Glutamatergic neuron (in vitro differentiated cells): ENCODE results near the gene LEFTY2. TPM values are rescaled to one million over a fixed set of nuclear protein-coding genes. Genes with fewer than 3 reads are reported as not detected.

ENCODE experiments used
- DNase-seq: peaks from one replicate; pipeline ENCODE4 v3.0.0; 2022
- H3K27ac Mint-ChIP-seq: one replicate; pipeline ENCODE4 v1.8.0; 2020; ENCODE audit warnings: mild to moderate bottlenecking, mixed read lengths, inconsistent platforms; ENCODE audit not compliant: unreplicated experiment
- H3K27me3 Mint-ChIP-seq: one replicate; pipeline ENCODE4 v1.8.0; 2020; ENCODE audit warnings: mild to moderate bottlenecking, moderate library complexity, mixed read lengths, inconsistent platforms; ENCODE audit not compliant: unreplicated experiment
- H3K36me3 Mint-ChIP-seq: one replicate; pipeline ENCODE4 v1.8.0; 2020; ENCODE audit warnings: mild to moderate bottlenecking, mixed read lengths, inconsistent platforms; ENCODE audit not compliant: unreplicated experiment
- H3K4me1 Mint-ChIP-seq: one replicate; pipeline ENCODE4 v1.8.0; 2020; ENCODE audit warnings: mild to moderate bottlenecking, low read depth, mixed read lengths, inconsistent platforms; ENCODE audit not compliant: unreplicated experiment
- H3K4me3 Mint-ChIP-seq: one replicate; pipeline ENCODE4 v1.8.0; 2020; ENCODE audit warnings: mild to moderate bottlenecking, mixed read lengths, inconsistent platforms; ENCODE audit not compliant: unreplicated experiment
- H3K9me3 Mint-ChIP-seq: one replicate; pipeline ENCODE4 v1.8.0; 2020; ENCODE audit warnings: mild to moderate bottlenecking, moderate library complexity, mixed read lengths, inconsistent platforms; ENCODE audit not compliant: unreplicated experiment
- total RNA-seq: library from RNA; stranded (reverse); fragmentation: NEBNext Ultra II Directional; extraction: Animal tissue kit (Norgen Biotek cat#: 25700); gene quantifications from one replicate; pipeline ENCODE4 v1.2.1, GENCODE V29; 2021; ENCODE audit not compliant: unreplicated experiment
- TF ChIP-seq, protein P1 (sequence below): fragments of 200-600 bp; sonication (generic); IDR thresholded peaks from one replicate; pipeline ENCODE4 v1.5.0; 2021; ENCODE audit not compliant: partially characterized antibody, unreplicated experiment

Gene LEFTY2
- total RNA-seq, 1 donor from 2014 or later, result 5.0 TPM

DNA sequence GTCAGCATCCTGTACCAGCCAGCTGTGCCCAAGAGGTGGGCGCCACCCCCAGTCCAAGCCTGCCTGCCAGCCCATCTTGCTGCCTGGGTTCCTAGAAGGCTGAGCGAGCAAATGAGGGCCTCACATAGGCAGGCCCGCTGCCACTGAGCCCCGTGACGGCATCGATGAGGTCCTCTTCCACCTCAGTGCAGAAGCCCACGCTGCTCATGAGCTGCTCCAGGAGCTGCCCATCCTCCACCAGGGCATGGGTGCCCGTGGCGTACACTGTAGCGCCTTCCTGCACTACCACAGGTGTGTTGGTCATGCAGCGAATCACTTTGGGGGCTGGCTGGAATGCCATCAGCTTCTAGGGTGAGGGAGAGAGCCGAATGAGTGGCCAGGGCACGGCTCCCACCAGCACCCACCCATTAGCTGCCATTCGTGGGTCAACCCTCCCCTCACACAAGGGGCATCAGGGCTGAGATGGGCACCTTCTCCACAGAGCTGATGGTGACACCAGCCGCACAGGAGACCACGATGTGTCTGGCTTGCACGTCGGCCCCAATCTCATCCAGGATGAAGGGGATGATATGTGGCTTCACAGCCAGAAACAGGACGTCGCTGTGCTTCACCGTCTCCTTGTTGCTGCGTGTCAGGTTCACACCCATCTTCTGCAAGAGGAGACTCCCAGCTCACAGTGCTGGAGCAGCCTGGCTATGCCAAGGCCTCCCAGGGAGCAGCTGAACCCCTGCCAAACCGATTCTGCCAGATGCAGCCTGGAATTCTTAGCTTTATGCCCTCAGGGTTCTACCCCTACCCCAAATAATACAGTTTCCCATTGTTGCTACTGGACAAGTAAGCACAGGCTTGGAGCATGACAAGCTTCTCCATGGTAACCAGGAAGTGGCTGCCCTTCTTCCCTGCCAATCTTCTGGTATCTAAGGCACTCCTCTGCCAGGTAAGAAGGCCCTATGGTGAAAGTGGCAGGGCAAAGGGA, 19.0 kb downstream of the LEFTY2 start:
- peaks cover under 1% of the 10 kb centered on the region for H3K9me3 Mint-ChIP-seq
- no peaks in the 10 kb centered on the region for H3K4me1 Mint-ChIP-seq
- no peaks in the 10 kb centered on the region for H3K36me3 Mint-ChIP-seq
- no peak for DNase-seq
- H3K4me3 Mint-ChIP-seq, result no peak overlapping the region
- TF ChIP-seq, protein P1, sequence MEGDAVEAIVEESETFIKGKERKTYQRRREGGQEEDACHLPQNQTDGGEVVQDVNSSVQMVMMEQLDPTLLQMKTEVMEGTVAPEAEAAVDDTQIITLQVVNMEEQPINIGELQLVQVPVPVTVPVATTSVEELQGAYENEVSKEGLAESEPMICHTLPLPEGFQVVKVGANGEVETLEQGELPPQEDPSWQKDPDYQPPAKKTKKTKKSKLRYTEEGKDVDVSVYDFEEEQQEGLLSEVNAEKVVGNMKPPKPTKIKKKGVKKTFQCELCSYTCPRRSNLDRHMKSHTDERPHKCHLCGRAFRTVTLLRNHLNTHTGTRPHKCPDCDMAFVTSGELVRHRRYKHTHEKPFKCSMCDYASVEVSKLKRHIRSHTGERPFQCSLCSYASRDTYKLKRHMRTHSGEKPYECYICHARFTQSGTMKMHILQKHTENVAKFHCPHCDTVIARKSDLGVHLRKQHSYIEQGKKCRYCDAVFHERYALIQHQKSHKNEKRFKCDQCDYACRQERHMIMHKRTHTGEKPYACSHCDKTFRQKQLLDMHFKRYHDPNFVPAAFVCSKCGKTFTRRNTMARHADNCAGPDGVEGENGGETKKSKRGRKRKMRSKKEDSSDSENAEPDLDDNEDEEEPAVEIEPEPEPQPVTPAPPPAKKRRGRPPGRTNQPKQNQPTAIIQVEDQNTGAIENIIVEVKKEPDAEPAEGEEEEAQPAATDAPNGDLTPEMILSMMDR, result no peak
- H3K27ac Mint-ChIP-seq, result no peak overlapping the region
- H3K27me3 Mint-ChIP-seq, result peaks cover 2% of the 10 kb centered on the region

DNA sequence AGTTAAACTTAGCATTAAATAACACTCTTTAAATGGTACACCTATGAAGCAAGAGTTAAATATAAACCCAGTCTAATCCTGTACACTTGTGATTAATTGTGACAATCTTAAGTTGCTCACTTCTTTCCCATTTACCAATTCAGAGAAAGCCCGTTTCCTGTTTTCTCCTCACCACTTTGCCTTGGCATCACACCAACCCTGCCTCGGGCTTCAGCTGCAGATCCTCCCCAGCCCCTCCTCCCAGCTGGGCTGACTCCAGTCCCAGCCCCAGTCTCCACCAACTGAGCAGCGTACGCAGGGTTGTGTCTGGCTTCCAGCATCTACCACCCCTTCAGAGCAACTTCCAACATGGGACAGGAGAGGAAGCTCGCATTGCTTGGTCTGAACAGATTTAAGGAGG, 21.1 kb downstream of the LEFTY2 start:
- peaks cover 3% of the 10 kb centered on the region for H3K9me3 Mint-ChIP-seq
- H3K4me3 Mint-ChIP-seq, result no peak overlapping the region
- H3K4me1 Mint-ChIP-seq, result peaks cover 12% of the 10 kb centered on the region
- DNase-seq, result no peak
- no peaks in the 10 kb centered on the region for H3K36me3 Mint-ChIP-seq
- H3K27ac Mint-ChIP-seq, result no peak overlapping the region
- TF ChIP-seq, protein P1, result no peak
- peaks cover 2% of the 10 kb centered on the region for H3K27me3 Mint-ChIP-seq

DNA sequence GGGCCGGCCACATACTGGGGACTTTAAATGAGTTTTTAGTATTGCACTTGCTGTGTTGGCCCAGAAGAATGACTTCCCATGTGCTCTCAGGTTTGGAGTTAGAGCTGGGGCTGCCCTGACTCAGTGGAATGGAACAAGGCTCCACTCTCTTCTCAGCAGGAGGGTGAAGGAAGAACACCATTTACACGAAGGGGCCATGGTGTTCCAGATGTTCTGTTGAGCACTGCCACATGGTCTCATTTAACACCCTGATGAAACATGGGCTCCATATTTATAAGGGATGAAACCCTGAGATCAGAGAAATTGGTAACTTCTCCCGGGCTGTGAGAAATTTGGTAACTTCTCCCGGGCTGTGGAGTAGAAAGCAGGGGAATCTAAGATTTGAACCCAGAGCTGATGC, 22.7 kb downstream of the LEFTY2 start:
- no peak overlapping the region for H3K27ac Mint-ChIP-seq
- H3K36me3 Mint-ChIP-seq, result no peaks in the 10 kb centered on the region
- TF ChIP-seq, protein P1, result no peak
- DNase-seq, result no peak
- H3K9me3 Mint-ChIP-seq, result peaks cover 3% of the 10 kb centered on the region
- peaks cover 16% of the 10 kb centered on the region for H3K4me1 Mint-ChIP-seq
- H3K4me3 Mint-ChIP-seq, result no peak overlapping the region
- H3K27me3 Mint-ChIP-seq, result no peaks in the 10 kb centered on the region

DNA sequence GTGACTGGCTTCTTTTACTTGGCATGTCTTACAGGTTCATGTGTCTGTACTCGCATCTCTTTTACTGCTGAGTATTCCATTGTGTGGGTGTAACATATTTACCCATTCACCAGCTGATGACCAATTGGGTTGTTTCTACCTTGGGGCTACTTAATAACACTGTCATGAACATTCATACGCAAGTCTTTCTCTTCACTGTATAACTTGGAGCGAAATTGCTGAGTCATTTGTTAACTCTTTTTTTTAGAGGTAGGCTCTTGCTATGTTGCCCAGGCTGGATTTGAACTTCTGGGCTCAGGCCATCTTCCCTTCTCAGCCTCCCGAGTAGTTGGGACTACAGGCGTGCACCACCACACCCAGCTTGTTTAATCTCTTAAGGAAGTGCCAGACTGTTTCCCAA, 23.5 kb downstream of the LEFTY2 start:
- Mint-ChIP-seq H3K4me3 (no peak overlapping the region), H3K9me3 (peaks cover 3% of the 10 kb centered on the region), H3K36me3 (peaks cover 3% of the 10 kb centered on the region), H3K27ac (no peak overlapping the region), H3K4me1 (peaks cover 18% of the 10 kb centered on the region), H3K27me3 (no peaks in the 10 kb centered on the region)
- TF ChIP-seq, protein P1, result no peak
- no peak for DNase-seq

DNA sequence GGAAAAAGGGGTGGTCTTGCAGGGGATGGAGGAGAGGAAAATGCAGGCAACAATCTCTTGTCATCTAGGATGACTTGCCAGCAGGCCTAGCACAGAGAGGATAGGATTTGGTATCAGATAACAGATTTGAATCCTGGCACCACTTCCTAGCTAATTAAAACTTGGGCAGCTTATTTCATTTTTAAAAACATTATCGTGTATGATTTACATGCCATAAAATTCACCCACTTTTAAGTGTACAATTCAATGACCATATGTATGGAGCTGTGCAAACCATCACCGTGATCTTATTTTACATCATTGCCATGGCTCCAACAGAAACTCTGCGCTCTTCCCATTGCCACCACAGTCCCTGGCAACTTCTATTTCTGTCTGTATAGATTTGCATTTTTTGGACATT, 23.9 kb downstream of the LEFTY2 start:
- no peaks in the 10 kb centered on the region for H3K27me3 Mint-ChIP-seq
- H3K36me3 Mint-ChIP-seq, result peaks cover 4% of the 10 kb centered on the region
- no peak for DNase-seq
- H3K27ac Mint-ChIP-seq, result no peak overlapping the region
- H3K4me1 Mint-ChIP-seq, result peaks cover 18% of the 10 kb centered on the region
- no peak overlapping the region for H3K4me3 Mint-ChIP-seq
- TF ChIP-seq, protein P1, result no peak
- H3K9me3 Mint-ChIP-seq, result peaks cover 3% of the 10 kb centered on the region
